GM13976 (cell line): ENCODE measurements around the gene PLPP7.

Source experiments
- DNase-seq: peaks from one replicate; pipeline ENCODE4 v3.0.0; 2012; ENCODE audit warnings: low spot score
- in situ Hi-C: fragments of 300-500 bp; cut with MboI; formaldehyde crosslinking; loops from one replicate; pipeline ENCODE4 v1.12.0; 2022; ENCODE audit warnings: low sequenced_read_pairs, mixed read lengths, inconsistent platforms; ENCODE audit not compliant: unreplicated experiment
- TF ChIP-seq, protein P1 (sequence below): IDR thresholded peaks from 2 replicates; pipeline ENCODE4 v1.5.1; 2012; ENCODE audit warnings: borderline replicate concordance, mild to moderate bottlenecking; ENCODE audit not compliant: insufficient read depth; ENCODE audit errors: extremely low read depth, missing control alignments, control extremely low read depth

PLPP7 gene

DNA sequence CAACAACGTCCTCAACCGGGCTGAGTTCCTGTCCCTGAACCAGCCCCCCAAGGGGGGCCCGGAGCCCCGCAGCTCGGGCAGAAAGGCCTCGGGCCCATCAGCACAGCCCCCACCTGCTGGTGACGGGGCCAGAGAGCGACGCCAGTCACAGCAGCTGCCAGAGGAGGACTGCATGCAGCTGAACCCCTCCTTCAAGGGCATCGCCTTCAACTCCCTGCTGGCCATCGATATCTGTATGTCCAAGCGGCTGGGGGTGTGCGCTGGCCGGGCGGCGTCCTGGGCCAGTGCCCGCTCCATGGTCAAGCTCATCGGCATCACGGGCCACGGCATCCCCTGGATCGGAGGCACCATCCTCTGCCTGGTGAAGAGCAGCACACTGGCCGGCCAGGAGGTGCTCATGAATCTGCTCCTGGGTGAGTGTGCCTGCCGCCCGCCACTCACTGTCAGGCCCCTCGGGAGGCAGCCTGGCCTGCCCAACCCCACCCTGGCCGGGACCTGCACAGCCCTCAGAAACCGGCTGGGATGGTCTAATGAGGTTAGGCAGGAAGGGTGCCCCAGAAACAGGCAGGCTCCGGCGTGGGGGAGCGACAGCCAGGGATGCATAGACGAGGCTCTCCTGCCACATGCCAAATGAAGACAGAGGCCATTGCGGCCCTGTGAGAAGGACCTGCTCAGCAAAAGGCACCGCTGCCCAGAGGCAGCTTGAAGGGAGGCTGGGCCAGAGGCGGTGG is 678 bp downstream of the PLPP7 start:
- TF ChIP-seq, protein P1, sequence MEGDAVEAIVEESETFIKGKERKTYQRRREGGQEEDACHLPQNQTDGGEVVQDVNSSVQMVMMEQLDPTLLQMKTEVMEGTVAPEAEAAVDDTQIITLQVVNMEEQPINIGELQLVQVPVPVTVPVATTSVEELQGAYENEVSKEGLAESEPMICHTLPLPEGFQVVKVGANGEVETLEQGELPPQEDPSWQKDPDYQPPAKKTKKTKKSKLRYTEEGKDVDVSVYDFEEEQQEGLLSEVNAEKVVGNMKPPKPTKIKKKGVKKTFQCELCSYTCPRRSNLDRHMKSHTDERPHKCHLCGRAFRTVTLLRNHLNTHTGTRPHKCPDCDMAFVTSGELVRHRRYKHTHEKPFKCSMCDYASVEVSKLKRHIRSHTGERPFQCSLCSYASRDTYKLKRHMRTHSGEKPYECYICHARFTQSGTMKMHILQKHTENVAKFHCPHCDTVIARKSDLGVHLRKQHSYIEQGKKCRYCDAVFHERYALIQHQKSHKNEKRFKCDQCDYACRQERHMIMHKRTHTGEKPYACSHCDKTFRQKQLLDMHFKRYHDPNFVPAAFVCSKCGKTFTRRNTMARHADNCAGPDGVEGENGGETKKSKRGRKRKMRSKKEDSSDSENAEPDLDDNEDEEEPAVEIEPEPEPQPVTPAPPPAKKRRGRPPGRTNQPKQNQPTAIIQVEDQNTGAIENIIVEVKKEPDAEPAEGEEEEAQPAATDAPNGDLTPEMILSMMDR = no peak
- in situ Hi-C loops = no loop called here
- no peak for DNase-seq

DNA sequence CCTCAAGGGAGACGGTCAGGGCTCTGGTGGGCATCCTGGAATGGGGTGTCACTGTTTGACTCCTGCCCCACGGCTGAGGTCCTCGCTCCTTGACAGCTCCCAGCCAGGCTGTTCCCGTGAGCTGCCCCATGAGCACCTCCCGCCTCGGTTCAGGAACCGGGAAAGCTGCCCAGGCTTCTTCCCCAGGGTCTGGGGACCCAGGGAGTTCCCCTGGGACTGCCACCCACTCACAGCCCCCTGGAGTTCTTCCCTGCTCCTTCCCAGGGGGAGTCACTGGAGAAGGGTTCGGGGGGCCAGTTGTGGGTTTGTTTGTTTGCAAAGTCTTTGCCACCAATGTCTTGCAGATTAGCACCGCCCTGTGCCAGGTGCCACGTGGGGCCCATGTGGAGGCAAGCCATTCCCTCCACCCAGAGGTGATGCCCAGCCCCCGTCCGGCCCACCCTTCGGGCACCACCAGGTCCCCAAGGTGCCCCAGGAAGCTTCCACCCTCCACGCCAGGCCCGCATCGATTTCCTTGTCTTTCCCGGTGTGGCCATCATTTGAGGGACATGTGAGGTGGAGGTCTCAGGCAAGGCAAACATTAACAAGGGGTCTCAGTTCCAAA is 1.3 kb downstream of the PLPP7 start:
- in situ Hi-C loops = no loop called here
- DNase-seq = no peak
- TF ChIP-seq, protein P1 = no peak

DNA sequence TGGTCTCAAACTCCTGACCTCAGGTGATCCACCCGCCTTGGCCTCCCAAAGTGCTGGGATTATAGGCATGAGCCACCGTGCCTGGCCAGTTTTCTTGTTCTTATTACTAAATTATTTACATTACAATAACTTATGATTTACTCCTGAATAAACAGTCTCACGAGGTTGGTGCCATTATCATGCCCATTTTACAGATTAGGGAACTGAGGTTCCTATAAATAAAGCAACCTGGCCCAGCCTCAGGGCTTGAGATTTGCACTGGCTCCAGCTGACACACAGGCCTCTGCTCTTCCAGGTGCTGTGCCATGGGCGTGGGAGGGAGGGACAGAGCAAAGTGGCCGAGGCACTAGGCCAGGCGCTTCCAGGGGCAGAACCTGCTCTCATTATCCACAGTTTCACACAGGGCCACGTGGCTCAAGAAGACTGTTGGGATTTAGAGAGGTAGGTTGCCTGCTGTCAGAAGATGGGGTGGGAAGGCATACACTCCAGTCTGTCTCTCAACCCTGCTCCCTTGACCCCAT is 2.3 kb downstream of the PLPP7 start:
- in situ Hi-C loops = no loop called here
- DNase-seq = no peak
- TF ChIP-seq, protein P1 = no peak

DNA sequence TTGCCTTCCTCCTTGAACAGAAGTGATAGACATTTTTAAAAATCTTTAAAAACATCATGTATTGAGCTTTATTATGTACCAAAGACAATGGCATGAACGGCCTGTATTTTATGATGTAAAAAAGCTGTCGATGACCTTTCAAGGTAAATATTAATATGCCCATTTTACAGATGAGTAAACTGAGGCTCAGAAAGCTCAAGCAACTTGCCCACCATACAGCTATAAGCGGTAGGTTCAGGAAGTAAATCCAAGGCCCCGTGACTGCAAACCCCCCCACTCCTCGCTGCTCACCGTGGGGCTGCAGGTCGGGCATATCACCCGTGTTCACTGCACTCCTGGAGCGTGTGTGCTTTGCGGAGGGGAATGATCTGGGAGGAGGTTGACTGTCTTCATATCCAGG is 3.4 kb downstream of the PLPP7 start:
- TF ChIP-seq, protein P1 = no peak
- in situ Hi-C loops = no loop called here
- DNase-seq = no peak

DNA sequence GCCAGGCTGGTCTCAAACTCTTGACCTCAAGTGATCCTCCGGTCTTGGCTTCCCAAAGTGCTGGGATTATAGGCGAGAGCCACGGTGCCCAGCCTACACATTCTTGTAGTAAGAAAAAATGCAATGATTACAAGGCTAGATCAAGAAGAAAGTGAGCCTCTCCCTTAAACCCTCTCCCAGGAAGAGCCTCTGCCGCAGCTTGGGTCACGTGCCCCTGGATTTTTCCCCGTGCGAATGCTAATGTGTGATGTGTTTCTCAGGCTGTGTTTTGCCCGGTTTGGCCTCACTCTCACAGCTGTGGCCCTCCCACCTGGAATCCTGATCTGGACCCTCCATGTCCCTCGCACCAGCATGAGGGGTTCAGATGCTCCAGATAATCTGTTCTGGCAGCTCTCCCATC is 6.9 kb downstream of the PLPP7 start:
- TF ChIP-seq, protein P1 = no peak
- in situ Hi-C loops = no loop called here
- no peak for DNase-seq

DNA sequence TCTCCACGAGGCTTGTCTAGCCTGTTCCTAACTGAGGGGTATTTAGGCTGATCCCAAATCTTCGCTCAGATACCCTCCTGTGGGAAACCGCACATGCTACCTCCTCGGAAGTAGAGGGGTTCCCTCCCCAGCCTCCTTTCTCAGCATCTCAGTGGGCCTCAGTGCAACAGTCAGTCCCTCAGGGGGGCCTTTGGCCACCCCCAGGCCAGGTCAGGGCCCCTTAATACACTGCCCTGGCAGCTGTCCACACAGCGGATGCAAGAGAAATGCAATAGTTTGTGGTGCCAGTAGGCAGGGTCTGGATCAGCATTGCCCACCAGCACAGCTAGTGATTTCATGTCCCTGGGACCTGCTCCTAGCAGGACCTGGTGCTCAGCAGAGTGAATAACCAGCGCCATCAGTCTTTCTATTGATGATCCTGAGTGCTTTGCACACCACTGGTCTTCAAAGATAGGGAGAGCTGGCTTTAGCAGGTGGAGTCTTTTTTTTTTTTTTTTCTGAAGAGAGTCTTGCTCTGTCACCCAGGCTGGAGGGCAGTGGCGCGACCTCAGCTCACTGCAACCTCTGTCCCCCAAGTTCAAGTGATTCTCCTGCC is 7.5 kb downstream of the PLPP7 start:
- no peak for DNase-seq
- in situ Hi-C loops = no loop called here
- TF ChIP-seq, protein P1 = no peak
